ENCODE data around the gene GCHFR.

Gene GCHFR

GRCh38 chr15:40755812-40756208 is 8.1 kb upstream of the GCHFR start:
- no peak for DNase-seq

- DNase-seq = no peak
Measured at GRCh38 chr15:40756938-40757337, 6.9 kb upstream of the GCHFR start.

DNA sequence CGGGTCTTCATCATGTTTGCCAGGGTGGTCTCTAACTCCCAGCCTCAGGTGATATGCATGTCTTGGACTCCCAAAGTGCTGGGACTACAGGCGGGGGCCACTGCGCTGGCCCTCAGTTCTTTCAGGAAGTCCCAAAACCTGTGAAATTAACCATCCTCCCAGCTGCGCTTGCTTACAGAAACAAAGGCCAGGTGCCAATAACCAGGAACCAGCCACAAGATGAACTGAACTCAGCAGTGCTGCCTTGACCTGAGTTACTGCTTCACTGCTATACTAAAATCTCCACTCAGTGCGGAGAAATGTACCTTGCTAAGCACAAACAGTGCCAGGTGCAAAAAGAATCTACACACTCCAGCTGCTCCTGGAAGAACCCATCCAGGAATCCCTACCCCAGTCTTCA is 3.9 kb upstream of the GCHFR start:
- no peak for DNase-seq

DNA sequence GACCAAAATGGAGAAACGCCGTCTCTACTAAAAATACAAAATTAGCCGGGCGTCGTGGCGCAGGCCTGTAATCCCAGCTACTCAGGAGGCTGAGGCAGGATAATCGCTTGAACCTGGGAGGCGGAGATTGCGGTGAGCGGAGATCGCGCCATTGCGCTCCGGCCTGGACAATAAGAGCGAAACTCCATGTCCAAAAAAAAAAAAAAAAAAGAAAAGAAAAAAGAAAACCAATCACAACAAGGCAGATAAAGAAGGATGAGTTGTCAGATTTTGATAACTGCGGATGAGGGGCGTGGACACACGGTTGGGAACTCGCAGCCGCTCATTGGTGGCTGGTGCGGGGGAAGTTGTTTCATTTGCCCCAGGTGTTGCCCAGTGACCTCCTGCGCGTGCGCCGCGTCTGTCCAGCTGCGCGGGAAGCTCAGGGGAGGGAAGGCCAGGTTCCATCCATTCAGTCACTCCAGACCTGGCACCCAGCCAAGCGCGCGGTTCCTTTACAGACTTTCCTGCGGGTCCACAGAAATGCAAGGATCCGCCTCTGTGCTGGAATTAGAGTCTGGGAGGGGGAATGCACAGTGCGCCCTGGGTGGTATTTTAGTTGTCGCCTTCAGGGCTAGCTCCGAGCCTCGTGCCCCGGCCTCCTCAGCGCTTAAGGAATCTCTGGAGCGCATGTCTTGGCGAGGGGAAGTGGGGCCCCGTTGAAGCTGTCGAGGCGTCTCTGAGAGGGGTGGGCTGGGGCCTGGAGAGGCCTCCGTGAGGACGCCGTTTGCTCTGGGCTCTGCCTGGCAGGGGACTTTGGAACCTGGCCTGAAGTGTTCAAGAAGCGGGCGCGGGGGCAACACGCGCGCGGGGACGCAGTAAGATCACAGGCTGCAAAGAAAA is 708 bp upstream of the GCHFR start:
- DNase-seq = no peak

GRCh38 chr15:40764629-40765103 is 798 bp downstream of the GCHFR start:
- no peak for DNase-seq

GRCh38 chr15:40766194-40766815 is 2.4 kb downstream of the GCHFR start:
- DNase-seq = no peak

GRCh38 chr15:40766906-40767837 is 3.3 kb downstream of the GCHFR start:
- DNase-seq = no peak

DNA sequence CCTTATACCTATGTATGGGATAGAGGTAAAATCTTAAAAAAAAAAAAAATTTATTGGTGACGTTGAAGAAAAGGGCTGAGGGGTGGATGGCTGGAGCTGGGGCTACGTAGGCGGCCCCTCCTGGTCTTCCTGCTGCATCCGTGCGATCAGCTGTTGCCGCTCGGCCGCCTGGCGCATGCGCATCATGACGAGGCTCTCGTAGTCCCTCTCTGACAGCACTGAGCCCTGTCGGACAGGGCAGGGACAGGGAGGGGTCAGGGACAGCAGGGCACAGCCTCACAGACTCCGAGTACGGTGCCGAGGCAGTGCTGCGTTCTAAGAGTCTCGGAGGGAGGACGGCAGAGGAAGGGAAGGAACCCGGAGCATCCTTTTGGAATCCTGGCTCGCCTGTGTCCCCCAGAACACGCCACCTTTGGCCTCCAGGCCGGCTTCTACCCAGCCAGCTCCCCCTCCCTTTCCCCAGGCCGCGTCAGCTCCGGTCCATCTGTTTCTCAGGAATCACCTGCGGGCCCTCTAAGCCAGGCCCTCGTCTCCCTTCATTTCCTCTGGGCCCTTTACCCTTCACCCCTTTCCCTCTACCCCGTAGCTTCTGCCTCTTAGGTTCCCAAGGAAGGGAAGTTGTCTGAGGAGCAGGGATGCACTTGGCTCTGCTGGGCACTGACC is 4.1 kb downstream of the GCHFR start:
- DNase-seq = no peak

- peak in 1 of 2 donors; percentile 51 for DNase-seq
Measured at GRCh38 chr15:40768521-40769273, 4.8 kb downstream of the GCHFR start.

DNA sequence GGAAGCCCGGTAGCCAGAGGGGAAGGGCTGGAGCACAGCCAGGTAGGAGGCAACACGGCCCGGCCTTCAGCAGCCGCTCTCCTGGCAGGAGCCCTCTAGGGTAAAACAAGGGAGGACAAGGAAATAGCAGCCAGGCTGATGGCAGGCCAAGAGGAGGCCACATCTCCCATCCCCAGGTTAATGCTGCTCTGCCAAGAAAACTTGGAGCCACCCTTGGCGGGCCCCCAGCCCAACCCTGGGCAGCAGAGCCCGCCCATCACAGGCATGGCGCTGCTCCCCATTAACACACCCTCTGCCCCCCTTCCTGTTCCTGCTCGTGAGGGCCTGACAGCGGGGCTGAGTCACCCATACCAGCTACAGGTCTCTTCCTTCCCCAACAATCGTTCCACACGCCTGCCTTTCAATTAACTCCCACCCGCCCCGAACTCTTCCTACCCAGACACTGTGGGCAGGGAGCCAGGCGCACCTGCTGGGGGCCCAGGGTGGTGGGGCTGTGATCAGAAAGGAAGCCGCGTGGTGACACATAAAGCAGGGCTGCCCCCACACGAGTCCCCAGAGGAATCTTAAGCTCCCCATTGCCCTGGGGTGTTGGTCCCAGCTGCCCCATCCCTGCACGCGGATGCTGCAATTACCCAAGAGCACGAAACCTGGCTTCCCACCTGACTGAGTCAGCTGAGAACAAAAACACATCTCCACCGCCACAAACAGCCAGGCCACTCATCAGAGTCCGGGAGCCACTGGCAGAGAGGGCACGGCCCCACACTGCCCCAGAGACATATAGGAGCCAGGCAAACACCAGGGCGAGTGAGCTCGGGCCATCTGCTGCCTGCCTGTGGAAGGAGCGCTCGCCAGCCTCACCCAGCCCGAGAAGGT is 5.6 kb downstream of the GCHFR start, which contains the start of gene C15orf62:
Gene C15orf62 (plus strand): TSS at position 707 of the 873 bp plus-strand sequence. CDS start 516 bp downstream, outside the sequence.
- peak in 1 of 2 donors; percentile 94 for DNase-seq

DNA sequence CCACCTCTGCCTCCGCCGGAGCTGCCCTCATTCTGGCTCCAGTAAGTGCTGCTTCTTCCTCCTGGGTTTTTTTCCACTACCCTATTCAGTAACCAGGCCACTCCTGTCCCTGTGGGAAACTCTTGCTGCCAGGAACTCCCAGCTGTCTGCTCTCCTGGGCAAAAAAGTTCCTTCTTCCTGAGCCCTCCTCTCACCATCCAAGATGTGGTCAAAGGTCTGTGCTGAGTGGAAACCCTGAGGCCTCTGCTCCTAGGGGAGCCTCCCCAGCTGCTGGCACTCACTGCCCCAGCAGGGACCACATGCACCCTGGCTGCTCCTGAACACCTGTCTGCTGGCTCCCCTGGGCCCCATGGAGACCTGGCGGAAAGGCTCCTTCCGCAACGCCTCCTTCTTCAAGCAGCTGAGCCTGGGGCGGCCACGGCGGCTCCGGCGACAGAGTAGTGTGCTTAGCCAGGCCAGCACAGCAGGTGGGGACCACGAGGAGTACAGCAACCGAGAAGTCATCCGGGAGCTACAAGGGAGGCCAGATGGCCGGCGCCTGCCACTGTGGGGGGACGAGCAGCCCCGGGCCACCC is 6.4 kb downstream of the GCHFR start:
- no peak for DNase-seq

- DNase-seq = no peak
Measured at GRCh38 chr15:40771242-40771641, 7.4 kb downstream of the GCHFR start.

- no peak for DNase-seq
Measured at GRCh38 chr15:40772014-40772413, 8.1 kb downstream of the GCHFR start.

DNA sequence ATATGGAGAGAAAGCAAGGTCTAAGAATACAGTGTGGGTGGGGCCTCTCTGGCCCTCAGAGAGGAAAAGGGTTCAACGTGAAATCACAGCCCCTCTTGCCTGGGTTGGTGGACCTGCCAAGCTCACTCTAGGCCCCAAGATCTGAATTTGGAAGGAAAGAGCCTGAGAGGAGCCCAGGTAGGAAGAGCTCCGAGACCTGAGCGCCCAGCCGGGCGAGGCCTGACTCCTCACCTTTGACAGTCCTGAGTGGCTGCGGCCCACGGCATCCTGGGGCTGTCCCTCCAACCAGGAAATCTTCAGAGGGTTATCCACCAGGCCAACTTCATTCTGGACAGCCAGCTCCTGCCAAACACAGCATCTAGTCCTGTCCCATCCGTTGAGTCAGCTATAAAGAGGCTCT is 9.6 kb downstream of the GCHFR start:
- no peak for DNase-seq

GRCh38 chr15:40773902-40774301 is 10.0 kb downstream of the GCHFR start:
- DNase-seq = no peak

DNA sequence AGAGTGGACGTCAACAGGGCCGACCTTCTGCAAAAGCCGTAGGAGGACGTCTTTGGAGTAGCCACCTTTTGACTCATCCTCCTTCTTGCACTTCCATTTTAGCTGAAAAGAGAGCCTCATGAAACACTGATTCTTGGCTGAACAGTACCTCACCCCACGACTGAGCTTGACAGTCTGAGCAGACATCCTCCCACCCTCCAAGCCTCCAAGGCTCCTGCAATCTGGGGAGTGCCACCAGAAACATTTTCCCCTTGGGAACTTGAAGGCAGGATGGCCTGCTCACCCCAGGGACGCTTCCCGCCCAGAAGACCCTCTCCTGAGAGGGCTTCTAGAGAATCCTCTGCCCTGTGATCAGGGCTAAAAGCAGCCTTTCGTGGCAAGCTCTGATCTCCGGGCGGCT is 11.1 kb downstream of the GCHFR start:
- DNase-seq = no peak

- DNase-seq = no peak
Measured at GRCh38 chr15:40775740-40776536, 12.1 kb downstream of the GCHFR start.

- no peak for DNase-seq
Measured at GRCh38 chr15:40776537-40777141, 12.8 kb downstream of the GCHFR start.

Measured in bone marrow (tissue), 2 donors.